ENCODE measurements around the gene OR2T27. TPM values are rescaled to one million over a fixed set of nuclear protein-coding genes. Genes with fewer than 3 reads are reported as not detected.

The OR2T27 gene
- total and polyA plus RNA-seq, 8 donors: not detected

GRCh38 chr1:248618878-248619277 is 36.5 kb downstream of the OR2T27 start:
- H3K36me3 ChIP-seq: no peaks in the 10 kb centered on the region
- peak in 4 of 7 experiments; percentile 43 to 60 (median 54) for TF ChIP-seq CTCF (IDR thresholded peaks at IDR 0.05)
- TF ChIP-seq POLR2A (IDR thresholded peaks at IDR 0.05): no peak
- H3K4me1 ChIP-seq: no peaks in the 10 kb centered on the region
- WGBS, 5 donors: 2 to 5% (median 3%) methylated on average over 3 of the region's 3 CpGs
- no peaks in the 10 kb centered on the region for H3K27me3 ChIP-seq
- peak; percentile 67 to 70 for DNase-seq
- intact Hi-C loops (cut with DNase I; ENCODE audit: low total_unique reads): no loop called here
- no peak overlapping the region for H3K27ac ChIP-seq
- H3K4me3 ChIP-seq: no peak overlapping the region
- H3K9me3 ChIP-seq: no peaks in the 10 kb centered on the region

DNA sequence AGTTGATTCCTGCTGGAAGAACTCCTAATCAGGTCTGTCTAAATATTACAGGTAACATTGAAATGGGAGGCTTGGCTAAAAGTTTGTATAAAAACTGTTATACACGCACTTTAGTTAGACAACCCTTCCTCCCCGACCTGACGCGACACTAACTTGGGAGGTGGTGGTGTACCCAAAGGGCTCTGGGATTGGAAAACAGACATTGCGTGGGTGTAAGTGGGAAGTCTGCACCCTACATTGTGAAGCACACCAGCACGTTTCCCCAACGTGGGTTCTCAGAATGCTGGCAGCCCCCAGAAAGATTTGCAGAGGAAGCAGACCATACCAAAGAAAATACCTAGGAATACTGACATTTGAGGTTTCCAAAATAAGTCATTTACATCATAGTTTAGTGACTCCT is 37.2 kb downstream of the OR2T27 start:
- WGBS, 5 donors: 66 to 76% (median 76%) methylated on average over 7 of the region's 7 CpGs
- TF ChIP-seq EP300 (IDR thresholded peaks at IDR 0.05) (no peak), CTCF (IDR thresholded peaks at IDR 0.05) (no peak), POLR2A (IDR thresholded peaks at IDR 0.05) (no peak), POLR2AphosphoS5 (IDR thresholded peaks at IDR 0.05) (no peak)
- DNase-seq: no peak
- Histone ChIP-seq H3K4me3 (no peak overlapping the region), H3K36me3 (no peaks in the 10 kb centered on the region), H3K9me3 (no peaks in the 10 kb centered on the region), H3K4me1 (no peaks in the 10 kb centered on the region), H3K27me3 (no peaks in the 10 kb centered on the region), H3K27ac (no peak overlapping the region)
- intact Hi-C loops (cut with DNase I; ENCODE audit: low total_unique reads): no loop called here

DNA sequence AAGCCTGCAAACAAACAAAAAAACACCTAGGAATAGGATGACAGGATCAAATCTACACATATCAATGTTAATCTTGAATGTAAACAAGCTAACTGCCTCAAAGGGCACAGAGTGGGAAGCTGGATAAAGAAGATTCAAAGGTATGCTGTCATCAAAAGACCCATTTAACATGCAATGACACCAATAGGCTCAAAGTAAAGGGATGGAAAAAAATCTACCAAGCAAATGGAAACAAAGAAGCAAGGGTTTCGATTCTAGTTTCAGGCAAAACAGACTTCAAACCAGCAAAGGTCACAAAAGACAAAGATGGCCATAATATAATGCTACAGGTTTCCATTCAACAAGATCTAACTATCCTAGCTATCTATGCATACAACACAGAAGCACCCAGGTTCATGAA is 41.6 kb downstream of the OR2T27 start:
- H3K4me3 ChIP-seq: no peak overlapping the region
- WGBS, 5 donors: 69 to 79% (median 73%) methylated on average over 1 of the region's 1 CpG
- H3K27me3 ChIP-seq: no peaks in the 10 kb centered on the region

DNA sequence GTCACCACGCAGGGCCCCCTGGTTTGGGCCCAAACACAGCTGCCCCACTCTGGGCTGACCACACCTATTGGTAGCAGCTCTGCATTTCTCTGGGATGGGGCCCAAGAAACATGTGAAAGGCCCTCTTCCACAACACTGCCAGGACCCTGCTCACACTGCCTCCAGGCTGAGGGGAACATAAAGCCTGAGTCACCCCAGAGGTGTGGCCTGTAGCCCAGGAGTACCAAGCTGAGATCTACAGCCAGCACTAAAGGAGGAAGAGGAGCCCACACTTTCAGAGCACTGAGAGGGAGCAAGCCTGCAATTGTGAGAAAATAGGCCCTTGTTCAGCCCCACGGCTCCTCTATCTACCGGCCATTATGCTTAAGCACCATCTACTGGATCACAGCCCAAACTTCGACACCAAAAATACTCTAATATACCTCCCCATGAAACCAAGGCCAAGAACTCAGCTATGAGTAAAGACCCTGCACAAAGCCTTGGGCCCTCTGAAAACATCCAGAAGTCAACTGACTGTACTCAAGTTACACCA is 43.4 kb downstream of the OR2T27 start:
- H3K36me3 ChIP-seq: no peaks in the 10 kb centered on the region
- DNase-seq: no peak
- no peak for TF ChIP-seq CTCF (IDR thresholded peaks at IDR 0.05)
- no peak for TF ChIP-seq POLR2AphosphoS5 (IDR thresholded peaks at IDR 0.05)
- TF ChIP-seq EP300 (IDR thresholded peaks at IDR 0.05): no peak
- no peak for TF ChIP-seq POLR2A (IDR thresholded peaks at IDR 0.05)
- H3K27ac ChIP-seq: no peak overlapping the region
- no peaks in the 10 kb centered on the region for H3K27me3 ChIP-seq
- WGBS, 5 donors: 56 to 81% (median 72%) methylated on average over 4 of the region's 4 CpGs
- H3K4me1 ChIP-seq: no peaks in the 10 kb centered on the region
- H3K9me3 ChIP-seq: no peaks in the 10 kb centered on the region
- H3K4me3 ChIP-seq: no peak overlapping the region
- intact Hi-C loops (cut with DNase I; ENCODE audit: low total_unique reads): no loop called here

More for the DNA sequence above, 41.6 kb downstream of the OR2T27 start:
- H3K4me1 ChIP-seq: no peaks in the 10 kb centered on the region
- H3K36me3 ChIP-seq: no peaks in the 10 kb centered on the region
- intact Hi-C loops (cut with DNase I; ENCODE audit: low total_unique reads): no loop called here
- no peak overlapping the region for H3K27ac ChIP-seq
- TF ChIP-seq POLR2A (IDR thresholded peaks at IDR 0.05) (no peak), EP300 (IDR thresholded peaks at IDR 0.05) (no peak), CTCF (IDR thresholded peaks at IDR 0.05) (no peak), POLR2AphosphoS5 (IDR thresholded peaks at IDR 0.05) (no peak)
- no peak for DNase-seq
- H3K9me3 ChIP-seq: no peaks in the 10 kb centered on the region

Measured in stomach (tissue), 9 donors.